SK-N-SH treated with all-trans-retinoic acid at 6 μM for 48 hours (cell line): ENCODE data around the gene ELMO1.

Source experiments
- ATAC-seq: fragments of 200-7000 bp; cut with Tn5 transposase; 3 replicates; pipeline ENCODE4 v1.9.1; 2020; ENCODE audit warnings: mild to moderate bottlenecking, moderate library complexity
- ARNTL ChIP-seq: fragments of 450-650 bp; formaldehyde crosslinking; IDR thresholded peaks from 2 replicates; pipeline ENCODE4 v1.5.0; 2020; ENCODE audit warnings: low read depth, mild to moderate bottlenecking, moderate library complexity, borderline replicate concordance
- BACH2 ChIP-seq: fragments of 250-450 bp; sonication (Bioruptor Pico); IDR thresholded peaks from 2 replicates; pipeline ENCODE4 v1.9.0; 2021; ENCODE audit warnings: mild to moderate bottlenecking, borderline replicate concordance
- CSDC2 ChIP-seq: fragments of 250-450 bp; sonication (Bioruptor Pico); IDR thresholded peaks from 2 replicates; pipeline ENCODE4 v1.5.0; 2020; ENCODE audit warnings: mild to moderate bottlenecking, moderate library complexity
- ESRRG ChIP-seq: fragments of 250-450 bp; sonication (Bioruptor Pico); IDR thresholded peaks from 2 replicates; pipeline ENCODE4 v1.6.1; 2021; ENCODE audit warnings: mild to moderate bottlenecking
- GLIS3 ChIP-seq: fragments of 250-450 bp; sonication (Bioruptor Pico); IDR thresholded peaks from 2 replicates; pipeline ENCODE4 v1.5.0; 2020; ENCODE audit warnings: mild to moderate bottlenecking, moderate library complexity
- ISL1 ChIP-seq: fragments of 250-450 bp; sonication (Bioruptor Pico); IDR thresholded peaks from 2 replicates; pipeline ENCODE4 v2.1.2; 2022; ENCODE audit warnings: mild to moderate bottlenecking, moderate library complexity
- OSR1 ChIP-seq: fragments of 250-450 bp; sonication (Bioruptor Pico); IDR thresholded peaks from 2 replicates; pipeline ENCODE4 v1.8.0; 2022; ENCODE audit warnings: moderate library complexity, mild to moderate bottlenecking, inconsistent platforms
- PPARA ChIP-seq: fragments of 250-450 bp; sonication (Bioruptor Pico); IDR thresholded peaks from 2 replicates; pipeline ENCODE4 v1.5.0; 2020; ENCODE audit warnings: mild to moderate bottlenecking, borderline replicate concordance
- RARB ChIP-seq: fragments of 250-450 bp; sonication (Bioruptor Pico); IDR thresholded peaks from 2 replicates; pipeline ENCODE4 v1.8.0; 2021; ENCODE audit warnings: mild to moderate bottlenecking, moderate library complexity
- SNAI2 ChIP-seq: fragments of 250-450 bp; sonication (Bioruptor Pico); IDR thresholded peaks from 2 replicates; pipeline ENCODE4 v1.5.0; 2020; ENCODE audit warnings: mild to moderate bottlenecking, moderate library complexity
- TCF4 ChIP-seq: fragments of 250-450 bp; sonication (Bioruptor Pico); IDR thresholded peaks from 2 replicates; pipeline ENCODE4 v1.8.0; 2021; ENCODE audit warnings: mild to moderate bottlenecking, moderate library complexity, borderline replicate concordance
- TOX ChIP-seq: fragments of 250-450 bp; sonication (Bioruptor Pico); IDR thresholded peaks from 2 replicates; pipeline ENCODE4 v1.8.0; 2021; ENCODE audit warnings: mild to moderate bottlenecking, moderate library complexity, borderline replicate concordance
- ZC3H10 ChIP-seq: fragments of 250-450 bp; sonication (Bioruptor Pico); IDR thresholded peaks from 2 replicates; pipeline ENCODE4 v1.5.1; 2021; ENCODE audit warnings: mild to moderate bottlenecking, moderate library complexity
- ZFP3 ChIP-seq: fragments of 250-450 bp; sonication (Bioruptor Pico); IDR thresholded peaks from 2 replicates; pipeline ENCODE4 v1.5.0; 2020; ENCODE audit warnings: mild to moderate bottlenecking, moderate library complexity
- ZFP30 ChIP-seq: fragments of 450-650 bp; formaldehyde crosslinking; IDR thresholded peaks from 2 replicates; pipeline ENCODE4 v1.5.0; 2022; ENCODE audit warnings: mild to moderate bottlenecking, moderate library complexity
- ZNF565 ChIP-seq: fragments of 450-650 bp; formaldehyde crosslinking; conservative IDR thresholded peaks from 2 replicates; pipeline ENCODE4 v1.5.0; 2020; ENCODE audit warnings: low read depth, mild to moderate bottlenecking, moderate library complexity
- ZNF70 ChIP-seq: fragments of 450-650 bp; formaldehyde crosslinking; IDR thresholded peaks from 2 replicates; pipeline ENCODE4 v1.5.0; 2020; ENCODE audit warnings: mild to moderate bottlenecking, moderate library complexity
- ZNF8 ChIP-seq: fragments of 450-650 bp; formaldehyde crosslinking; IDR thresholded peaks from 2 replicates; pipeline ENCODE4 v1.5.0; 2020; ENCODE audit warnings: mild to moderate bottlenecking, moderate library complexity
- TF ChIP-seq, protein P1 (sequence below): fragments of 250-450 bp; sonication (Bioruptor Pico); IDR thresholded peaks from 2 replicates; pipeline ENCODE4 v1.8.0; 2020; ENCODE audit warnings: mild to moderate bottlenecking, moderate library complexity, borderline replicate concordance
- TF ChIP-seq, protein P2 (sequence below): fragments of 250-450 bp; sonication (Bioruptor Pico); IDR thresholded peaks from 2 replicates; pipeline ENCODE4 v1.5.1; 2021; ENCODE audit warnings: mild to moderate bottlenecking, moderate library complexity
- TF ChIP-seq, protein P3 (sequence below): fragments of 250-450 bp; sonication (Bioruptor Pico); IDR thresholded peaks from 2 replicates; pipeline ENCODE4 v1.8.0; 2021; ENCODE audit warnings: low read depth, mild to moderate bottlenecking, moderate library complexity, borderline replicate concordance
- TF ChIP-seq, protein P4 (sequence below): fragments of 250-450 bp; sonication (Bioruptor Pico); IDR thresholded peaks from 2 replicates; pipeline ENCODE4 v1.5.1; 2020; ENCODE audit warnings: low read depth, mild to moderate bottlenecking, moderate library complexity

Gene ELMO1

DNA sequence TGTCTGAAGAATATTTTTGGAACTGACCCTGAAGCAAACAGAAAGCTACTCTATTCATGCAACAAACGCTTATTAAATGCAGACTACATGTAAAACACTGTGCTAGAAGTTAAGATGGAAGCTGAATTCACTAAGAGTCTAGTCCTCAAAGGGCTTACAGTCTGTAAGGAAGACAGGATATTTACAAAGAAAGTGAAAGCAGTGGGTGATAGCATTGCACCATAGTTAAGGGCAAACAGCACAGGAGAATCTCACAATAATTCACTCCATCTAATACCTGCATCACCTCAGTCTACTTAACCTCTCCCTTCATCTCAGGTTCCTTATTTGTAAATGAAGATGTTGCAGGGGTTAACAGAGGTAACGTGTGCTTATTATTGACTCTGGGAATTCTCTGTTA, 364.4 kb downstream of the ELMO1 start:
- ATAC-seq: no peak
- TF ChIP-seq, protein P1, sequence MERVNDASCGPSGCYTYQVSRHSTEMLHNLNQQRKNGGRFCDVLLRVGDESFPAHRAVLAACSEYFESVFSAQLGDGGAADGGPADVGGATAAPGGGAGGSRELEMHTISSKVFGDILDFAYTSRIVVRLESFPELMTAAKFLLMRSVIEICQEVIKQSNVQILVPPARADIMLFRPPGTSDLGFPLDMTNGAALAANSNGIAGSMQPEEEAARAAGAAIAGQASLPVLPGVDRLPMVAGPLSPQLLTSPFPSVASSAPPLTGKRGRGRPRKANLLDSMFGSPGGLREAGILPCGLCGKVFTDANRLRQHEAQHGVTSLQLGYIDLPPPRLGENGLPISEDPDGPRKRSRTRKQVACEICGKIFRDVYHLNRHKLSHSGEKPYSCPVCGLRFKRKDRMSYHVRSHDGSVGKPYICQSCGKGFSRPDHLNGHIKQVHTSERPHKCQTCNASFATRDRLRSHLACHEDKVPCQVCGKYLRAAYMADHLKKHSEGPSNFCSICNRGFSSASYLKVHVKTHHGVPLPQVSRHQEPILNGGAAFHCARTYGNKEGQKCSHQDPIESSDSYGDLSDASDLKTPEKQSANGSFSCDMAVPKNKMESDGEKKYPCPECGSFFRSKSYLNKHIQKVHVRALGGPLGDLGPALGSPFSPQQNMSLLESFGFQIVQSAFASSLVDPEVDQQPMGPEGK (CRISPR knock-in tag): no peak
- TF ChIP-seq, protein P2, sequence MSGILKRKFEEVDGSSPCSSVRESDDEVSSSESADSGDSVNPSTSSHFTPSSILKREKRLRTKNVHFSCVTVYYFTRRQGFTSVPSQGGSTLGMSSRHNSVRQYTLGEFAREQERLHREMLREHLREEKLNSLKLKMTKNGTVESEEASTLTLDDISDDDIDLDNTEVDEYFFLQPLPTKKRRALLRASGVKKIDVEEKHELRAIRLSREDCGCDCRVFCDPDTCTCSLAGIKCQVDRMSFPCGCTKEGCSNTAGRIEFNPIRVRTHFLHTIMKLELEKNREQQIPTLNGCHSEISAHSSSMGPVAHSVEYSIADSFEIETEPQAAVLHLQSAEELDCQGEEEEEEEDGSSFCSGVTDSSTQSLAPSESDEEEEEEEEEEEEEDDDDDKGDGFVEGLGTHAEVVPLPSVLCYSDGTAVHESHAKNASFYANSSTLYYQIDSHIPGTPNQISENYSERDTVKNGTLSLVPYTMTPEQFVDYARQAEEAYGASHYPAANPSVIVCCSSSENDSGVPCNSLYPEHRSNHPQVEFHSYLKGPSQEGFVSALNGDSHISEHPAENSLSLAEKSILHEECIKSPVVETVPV (CRISPR knock-in tag): no peak
- TF ChIP-seq ESRRG (CRISPR knock-in tag) (no peak), ARNTL (no peak), ZNF8 (no peak), ZFP30 (no peak), BACH2 (no peak), ZNF70 (no peak), TCF4 (CRISPR knock-in tag) (no peak), OSR1 (no peak), CSDC2 (CRISPR knock-in tag) (no peak)

DNA sequence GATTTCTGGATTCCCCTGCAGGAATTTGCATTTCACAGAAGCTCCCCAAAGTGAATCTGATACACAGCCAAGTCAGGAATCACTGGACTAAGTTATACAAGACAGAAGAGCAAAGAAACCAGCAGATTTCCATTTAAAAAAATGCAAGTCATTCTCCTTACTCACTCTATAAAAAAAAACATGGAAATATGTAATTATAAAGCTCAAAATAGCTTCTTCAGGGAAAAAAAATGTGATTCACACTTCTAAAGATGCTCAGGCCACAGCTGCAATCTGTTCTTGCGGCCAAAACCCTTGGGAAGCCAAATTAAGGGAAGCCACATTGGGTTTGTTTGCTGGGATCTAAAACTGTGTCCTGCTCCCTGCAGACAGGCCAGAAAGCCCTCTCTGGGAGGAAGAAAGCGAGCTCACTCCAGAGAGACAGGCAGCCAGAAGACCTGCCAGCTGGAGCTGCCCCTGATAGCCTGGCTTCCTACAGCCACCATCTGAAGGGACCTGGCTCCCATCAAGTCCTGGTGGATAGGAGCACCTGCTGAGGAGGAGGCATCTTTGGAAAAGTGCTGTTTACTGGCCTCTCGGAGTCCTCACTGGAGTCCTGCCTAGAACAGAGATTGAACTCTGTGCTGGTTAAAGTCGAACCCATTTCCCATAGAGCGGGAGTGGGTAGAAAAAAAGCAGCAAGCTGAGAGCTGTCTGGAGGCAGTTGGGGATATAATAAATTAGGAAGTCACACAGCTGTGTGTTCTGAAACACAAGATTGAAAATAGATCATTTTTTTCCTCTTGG, 365.2 kb downstream of the ELMO1 start:
- no peak for ATAC-seq
- TF ChIP-seq ISL1 (CRISPR knock-in tag) (no peak), CSDC2 (CRISPR knock-in tag) (no peak), ZC3H10 (CRISPR knock-in tag) (no peak), ESRRG (CRISPR knock-in tag) (no peak), PPARA (CRISPR knock-in tag) (no peak), ARNTL (no peak), BACH2 (no peak), TOX (CRISPR knock-in tag) (no peak), RARB (CRISPR knock-in tag) (no peak), SNAI2 (CRISPR knock-in tag) (no peak; the same call in 1 of the 2 replicates), ZFP3 (no peak), GLIS3 (CRISPR knock-in tag) (no peak)
- TF ChIP-seq, protein P3, sequence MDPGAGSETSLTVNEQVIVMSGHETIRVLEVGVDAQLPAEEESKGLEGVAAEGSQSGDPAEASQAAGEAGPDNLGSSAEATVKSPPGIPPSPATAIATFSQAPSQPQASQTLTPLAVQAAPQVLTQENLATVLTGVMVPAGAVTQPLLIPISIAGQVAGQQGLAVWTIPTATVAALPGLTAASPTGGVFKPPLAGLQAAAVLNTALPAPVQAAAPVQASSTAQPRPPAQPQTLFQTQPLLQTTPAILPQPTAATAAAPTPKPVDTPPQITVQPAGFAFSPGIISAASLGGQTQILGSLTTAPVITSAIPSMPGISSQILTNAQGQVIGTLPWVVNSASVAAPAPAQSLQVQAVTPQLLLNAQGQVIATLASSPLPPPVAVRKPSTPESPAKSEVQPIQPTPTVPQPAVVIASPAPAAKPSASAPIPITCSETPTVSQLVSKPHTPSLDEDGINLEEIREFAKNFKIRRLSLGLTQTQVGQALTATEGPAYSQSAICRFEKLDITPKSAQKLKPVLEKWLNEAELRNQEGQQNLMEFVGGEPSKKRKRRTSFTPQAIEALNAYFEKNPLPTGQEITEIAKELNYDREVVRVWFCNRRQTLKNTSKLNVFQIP (CRISPR knock-in tag): no peak
- TF ChIP-seq, protein P2 (CRISPR knock-in tag): no peak
- TF ChIP-seq, protein P1 (CRISPR knock-in tag): no peak

DNA sequence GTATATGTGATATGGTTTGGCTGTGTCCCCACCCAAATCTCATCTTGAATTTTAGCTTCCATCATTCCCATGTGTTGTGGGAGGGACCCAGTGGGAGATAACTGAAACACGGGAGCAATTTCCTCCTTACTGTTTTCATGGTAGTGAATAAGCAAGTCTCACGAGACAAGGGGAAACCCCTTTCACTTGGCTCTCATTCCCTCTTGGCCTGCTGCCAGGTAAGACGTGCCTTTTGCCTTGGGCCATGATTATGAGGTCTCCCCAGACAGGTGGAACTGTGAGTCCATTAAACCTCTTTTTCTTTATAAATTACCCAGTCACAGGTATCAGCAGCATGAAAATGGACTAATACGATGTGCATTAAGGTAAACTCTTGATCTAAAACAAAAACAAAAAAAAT, 367.2 kb downstream of the ELMO1 start:
- no peak for ATAC-seq
- TF ChIP-seq, protein P1 (CRISPR knock-in tag): no peak
- no peak for TF ChIP-seq CSDC2 (CRISPR knock-in tag)
- TF ChIP-seq ZFP30: no peak
- no peak for TF ChIP-seq TCF4 (CRISPR knock-in tag)
- TF ChIP-seq ZNF70: no peak
- TF ChIP-seq ISL1 (CRISPR knock-in tag): no peak
- TF ChIP-seq ZNF565 (CRISPR knock-in tag): no peak
- TF ChIP-seq TOX (CRISPR knock-in tag): no peak
- TF ChIP-seq, protein P4, sequence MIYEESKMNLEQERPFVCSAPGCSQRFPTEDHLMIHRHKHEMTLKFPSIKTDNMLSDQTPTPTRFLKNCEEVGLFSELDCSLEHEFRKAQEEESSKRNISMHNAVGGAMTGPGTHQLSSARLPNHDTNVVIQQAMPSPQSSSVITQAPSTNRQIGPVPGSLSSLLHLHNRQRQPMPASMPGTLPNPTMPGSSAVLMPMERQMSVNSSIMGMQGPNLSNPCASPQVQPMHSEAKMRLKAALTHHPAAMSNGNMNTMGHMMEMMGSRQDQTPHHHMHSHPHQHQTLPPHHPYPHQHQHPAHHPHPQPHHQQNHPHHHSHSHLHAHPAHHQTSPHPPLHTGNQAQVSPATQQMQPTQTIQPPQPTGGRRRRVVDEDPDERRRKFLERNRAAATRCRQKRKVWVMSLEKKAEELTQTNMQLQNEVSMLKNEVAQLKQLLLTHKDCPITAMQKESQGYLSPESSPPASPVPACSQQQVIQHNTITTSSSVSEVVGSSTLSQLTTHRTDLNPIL (CRISPR knock-in tag): no peak
- no peak for TF ChIP-seq ARNTL
- TF ChIP-seq GLIS3 (CRISPR knock-in tag): no peak
- no peak for TF ChIP-seq PPARA (CRISPR knock-in tag)
- TF ChIP-seq, protein P2 (CRISPR knock-in tag): no peak
